Body of pancreas (tissue), 4 donors: ENCODE measurements around the gene LMX1B. TPM values are rescaled to one million over a fixed set of nuclear protein-coding genes. Genes with fewer than 3 reads are reported as not detected.
A peak's percentile ranks its signal among the peaks of the same experiment; 100 is the strongest.

ENCODE experiments used
- ATAC-seq: fragments of 150-250 bp; one replicate; pipeline ENCODE4 v1.9.1; 2016
- DNase-seq, 4 donors: peaks; one replicate each; pipeline ENCODE4 v3.0.0-alpha.2; 2019
- H3K27ac ChIP-seq, 4 donors: fragments of 200-600 bp; sonication (generic); 1 replicate in 3 of 4; 2 replicates in 1 of 4; pipeline versions ENCODE4 v1.5.1 to v1.6.1; 2016 to 2019; ENCODE audit warnings: mild to moderate bottlenecking in 1 of 4, mixed read lengths in 1 of 4, moderate library complexity in 1 of 4
- H3K27me3 ChIP-seq, 2 donors: fragments of 200-600 bp; sonication (generic); one replicate each; pipeline ENCODE4 v1.6.0; 2016; ENCODE audit warnings: mild to moderate bottlenecking in 1 of 2
- H3K36me3 ChIP-seq, 2 donors: fragments of 200-600 bp; sonication (generic); replicated peaks in 1 of 2; 2 replicates each; pipeline ENCODE4 v1.5.1; 2016; ENCODE audit warnings: low read depth in 2 of 2; ENCODE audit not compliant: insufficient read depth in 1 of 2
- H3K4me1 ChIP-seq: fragments of 200-600 bp; sonication (generic); one replicate; pipeline ENCODE4 v1.6.0; 2016
- H3K4me3 ChIP-seq, 2 donors: fragments of 200-600 bp; sonication (generic); 1 replicate in 1 of 2; 2 replicates in 1 of 2; pipeline ENCODE4 v1.5.1; 2016 to 2019
- H3K9me3 ChIP-seq, 3 donors: fragments of 200-600 bp; sonication (generic); 1 replicate in 2 of 3; 2 replicates in 1 of 3; pipeline ENCODE4 v1.5.1; 2016
- POLR2A ChIP-seq, 3 donors: fragments of 450-650 bp; IDR thresholded peaks; one replicate each; pipeline ENCODE4 v1.6.1; 2016; ENCODE audit warnings: antibody characterized with exemption in 3 of 3, mild to moderate bottlenecking in 2 of 3
- WGBS, 2 donors: methylation state at CpG; one replicate each; pipeline ENCODE4 v1.1.5; 2017; 5-methylcytosine and 5-hydroxymethylcytosine counted together
- intact Hi-C: fragments of 100-400 bp; cut with DNase I; formaldehyde crosslinking; loops from one replicate; pipeline ENCODE4 v1.15.1; 2023
- total RNA-seq, 2 donors: library from RNA; depleted of rRNA; stranded (reverse); fragments of >200 nt; gene quantifications; one replicate each; pipeline ENCODE4 v1.1.0, GENCODE V29; 2016
- TF ChIP-seq, protein P1 (sequence below), 7 experiments: fragments of 450-650 bp in 4 of 7; fragments of 200-600 bp in 3 of 7; sonication (generic) in 3 of 7; IDR thresholded peaks; one replicate each; pipeline ENCODE4 v1.5.1; 2016 to 2019; ENCODE audit warnings: antibody characterized with exemption in 7 of 7

LMX1B gene
- total RNA-seq, 2 donors from 2014 or later = 0.26 TPM; not detected in 1

DNA sequence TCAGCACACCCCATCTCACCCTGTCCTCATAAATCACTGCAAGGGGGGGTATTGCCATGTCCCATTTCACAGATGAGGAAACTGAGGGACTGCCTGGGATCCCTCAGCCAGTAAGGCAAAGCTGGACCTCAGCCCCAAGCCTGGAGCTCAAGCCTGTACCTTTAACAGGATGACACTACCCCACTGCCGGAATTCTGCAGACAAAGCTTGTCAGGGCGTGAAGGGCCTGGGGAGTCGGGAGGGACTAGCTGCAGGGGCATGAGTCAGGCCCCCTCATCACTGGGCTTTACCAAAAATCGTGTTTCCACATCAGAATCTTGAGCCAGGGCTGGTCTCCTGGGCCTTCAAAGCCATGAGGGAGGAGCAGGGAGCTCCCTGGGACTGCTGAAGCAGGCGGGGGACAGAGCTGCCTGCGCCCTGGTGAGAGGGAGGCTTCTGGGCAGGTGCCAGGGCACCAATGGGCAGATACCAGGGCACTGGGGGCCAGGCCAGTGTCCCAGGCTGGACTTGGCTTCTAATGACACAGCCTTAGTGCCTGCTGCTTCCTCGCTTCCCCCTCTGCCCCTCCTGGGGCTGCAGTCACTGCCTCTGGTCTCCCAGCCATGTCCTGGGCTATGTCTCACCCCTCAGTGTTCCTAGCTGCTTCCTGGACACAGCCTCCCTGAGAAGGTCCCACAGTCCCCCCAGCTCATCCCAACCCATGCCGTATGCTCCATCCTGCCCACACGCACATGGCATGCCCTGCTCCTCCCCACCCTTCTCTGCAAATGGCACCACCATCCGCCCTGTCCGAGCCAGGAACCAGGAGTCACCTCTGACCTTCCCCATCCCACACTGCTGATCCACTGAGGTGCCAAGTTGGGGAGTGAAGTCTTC, 80.7 kb downstream of the LMX1B start:
- no peaks in the 10 kb centered on the region for H3K36me3 ChIP-seq
- no peak overlapping the region for H3K27ac ChIP-seq
- no peak for ATAC-seq
- H3K27me3 ChIP-seq = no peaks in the 10 kb centered on the region
- H3K4me3 ChIP-seq = no peak overlapping the region
- no peaks in the 10 kb centered on the region for H3K9me3 ChIP-seq
- no peaks in the 10 kb centered on the region for H3K4me1 ChIP-seq
- WGBS, 2 donors = 68% methylated on average over 9 to 11 of the region's 11 CpGs
- intact Hi-C loops = loop anchor here (5.0 kb wide), 1 partner anchor 87 kb away; no protein-coding TSS in a partner anchor
- TF ChIP-seq POLR2A (IDR thresholded peaks at IDR 0.05) = no peak
- TF ChIP-seq, protein P1, sequence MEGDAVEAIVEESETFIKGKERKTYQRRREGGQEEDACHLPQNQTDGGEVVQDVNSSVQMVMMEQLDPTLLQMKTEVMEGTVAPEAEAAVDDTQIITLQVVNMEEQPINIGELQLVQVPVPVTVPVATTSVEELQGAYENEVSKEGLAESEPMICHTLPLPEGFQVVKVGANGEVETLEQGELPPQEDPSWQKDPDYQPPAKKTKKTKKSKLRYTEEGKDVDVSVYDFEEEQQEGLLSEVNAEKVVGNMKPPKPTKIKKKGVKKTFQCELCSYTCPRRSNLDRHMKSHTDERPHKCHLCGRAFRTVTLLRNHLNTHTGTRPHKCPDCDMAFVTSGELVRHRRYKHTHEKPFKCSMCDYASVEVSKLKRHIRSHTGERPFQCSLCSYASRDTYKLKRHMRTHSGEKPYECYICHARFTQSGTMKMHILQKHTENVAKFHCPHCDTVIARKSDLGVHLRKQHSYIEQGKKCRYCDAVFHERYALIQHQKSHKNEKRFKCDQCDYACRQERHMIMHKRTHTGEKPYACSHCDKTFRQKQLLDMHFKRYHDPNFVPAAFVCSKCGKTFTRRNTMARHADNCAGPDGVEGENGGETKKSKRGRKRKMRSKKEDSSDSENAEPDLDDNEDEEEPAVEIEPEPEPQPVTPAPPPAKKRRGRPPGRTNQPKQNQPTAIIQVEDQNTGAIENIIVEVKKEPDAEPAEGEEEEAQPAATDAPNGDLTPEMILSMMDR (IDR thresholded peaks at IDR 0.05) = no peak
- peak in 1 of 4 donors; percentile 8 for DNase-seq

DNA sequence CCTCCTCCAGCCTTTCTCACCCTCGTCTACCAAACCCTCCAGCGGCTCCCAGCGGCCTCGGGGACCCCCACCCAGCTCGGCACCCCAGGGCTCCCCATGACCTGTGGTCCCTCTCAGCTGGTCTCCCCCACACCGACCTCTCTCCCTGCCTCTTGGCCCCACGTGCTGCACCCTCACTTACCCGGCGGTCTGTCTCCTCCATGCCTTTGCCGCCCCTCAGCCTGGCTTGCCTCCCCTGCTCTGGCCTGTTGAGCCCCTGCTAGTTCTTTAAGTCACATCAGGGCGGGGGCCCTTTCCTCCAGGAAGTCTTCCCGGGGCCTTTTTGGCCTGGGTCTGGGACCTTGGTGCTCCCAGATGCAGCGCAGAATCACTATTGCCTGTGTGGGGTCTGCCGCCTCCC, 81.5 kb downstream of the LMX1B start:
- no peak overlapping the region for H3K4me3 ChIP-seq
- H3K9me3 ChIP-seq = no peaks in the 10 kb centered on the region
- H3K27ac ChIP-seq = no peak overlapping the region
- no peaks in the 10 kb centered on the region for H3K27me3 ChIP-seq
- peak in 1 of 4 donors; percentile 8 for DNase-seq
- H3K36me3 ChIP-seq = no peaks in the 10 kb centered on the region
- TF ChIP-seq POLR2A (IDR thresholded peaks at IDR 0.05) = no peak
- TF ChIP-seq, protein P1 (IDR thresholded peaks at IDR 0.05) = no peak
- WGBS, 2 donors = 69 to 76% methylated on average over 13 to 14 of the region's 14 CpGs
- no peaks in the 10 kb centered on the region for H3K4me1 ChIP-seq
- intact Hi-C loops = no loop called here
- no peak for ATAC-seq

DNA sequence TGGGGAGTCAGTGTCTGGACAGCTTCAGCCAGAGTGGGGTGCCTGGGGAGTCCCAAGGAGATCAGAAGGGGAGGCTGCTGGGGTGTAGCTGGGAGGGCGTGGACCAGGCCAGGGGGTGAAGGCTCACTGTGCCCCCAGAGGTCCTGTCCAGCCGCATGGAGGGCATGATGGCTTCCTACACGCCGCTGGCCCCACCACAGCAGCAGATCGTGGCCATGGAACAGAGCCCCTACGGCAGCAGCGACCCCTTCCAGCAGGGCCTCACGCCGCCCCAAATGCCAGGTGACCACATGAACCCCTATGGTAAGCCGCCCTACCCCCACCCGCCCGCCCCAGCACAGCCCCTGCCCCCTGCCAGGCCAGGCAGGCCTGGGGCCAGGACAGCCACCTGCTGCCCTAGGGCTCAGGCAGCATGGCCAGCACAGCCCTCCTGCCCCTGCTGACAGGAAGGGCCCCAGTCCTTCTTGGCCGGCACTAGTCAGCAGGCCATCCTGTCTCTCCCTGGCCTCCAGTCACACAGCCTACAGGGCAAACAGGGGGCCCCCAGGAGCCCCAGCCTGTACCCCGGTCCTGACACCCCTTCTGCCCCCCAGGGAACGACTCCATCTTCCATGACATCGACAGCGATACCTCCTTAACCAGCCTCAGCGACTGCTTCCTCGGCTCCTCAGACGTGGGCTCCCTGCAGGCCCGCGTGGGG, 82.1 kb downstream of the LMX1B start:
- ATAC-seq (no peak), DNase-seq (peak in 1 of 4 donors; percentile 6)
- H3K36me3 ChIP-seq = no peaks in the 10 kb centered on the region
- WGBS, 2 donors = 73 to 78% methylated on average over 10 to 19 of the region's 22 CpGs
- H3K27me3 ChIP-seq = no peaks in the 10 kb centered on the region
- TF ChIP-seq POLR2A (IDR thresholded peaks at IDR 0.05) = no peak
- TF ChIP-seq, protein P1 (IDR thresholded peaks at IDR 0.05) = no peak
- H3K27ac ChIP-seq = no peak overlapping the region
- intact Hi-C loops = no loop called here
- H3K4me3 ChIP-seq = no peak overlapping the region
- H3K4me1 ChIP-seq = no peaks in the 10 kb centered on the region
- no peaks in the 10 kb centered on the region for H3K9me3 ChIP-seq

DNA sequence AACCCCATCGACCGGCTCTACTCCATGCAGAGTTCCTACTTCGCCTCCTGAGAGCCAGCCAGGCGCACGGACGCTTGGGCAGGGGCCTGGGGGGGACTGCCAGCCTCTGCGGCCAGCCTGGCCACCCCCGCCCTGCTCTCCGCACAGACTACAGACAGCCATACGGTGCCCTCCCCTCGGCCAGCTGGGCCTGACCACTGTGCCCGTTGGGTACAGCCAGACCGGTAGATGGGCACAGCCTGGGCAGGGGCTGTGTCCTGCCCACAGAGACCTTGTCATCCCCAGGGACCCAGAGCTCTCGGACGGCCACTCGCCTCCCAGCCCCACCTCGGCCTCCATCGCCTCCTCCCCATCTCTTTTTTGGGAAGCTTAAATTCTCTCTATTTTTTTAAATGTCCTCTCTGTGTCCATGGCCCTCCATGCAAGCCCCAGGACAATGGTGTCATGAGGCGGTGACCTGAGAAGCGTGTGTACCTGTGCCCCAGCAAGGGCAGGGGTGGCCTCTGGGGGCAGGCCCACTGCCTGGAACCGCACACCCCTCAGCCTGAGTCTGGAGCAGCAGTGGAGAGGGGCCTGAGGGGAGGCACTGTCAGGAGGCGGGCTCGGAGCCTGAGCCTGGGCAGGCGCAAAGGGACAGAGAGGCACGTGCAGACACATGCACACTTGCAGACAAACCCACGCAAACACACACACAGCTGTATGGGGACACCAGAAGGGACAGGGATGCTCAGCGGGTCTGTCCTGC, 82.8 kb downstream of the LMX1B start:
- Histone ChIP-seq H3K9me3 (no peaks in the 10 kb centered on the region), H3K4me3 (no peak overlapping the region), H3K4me1 (no peaks in the 10 kb centered on the region), H3K27ac (no peak overlapping the region), H3K36me3 (no peaks in the 10 kb centered on the region), H3K27me3 (no peaks in the 10 kb centered on the region)
- intact Hi-C loops = no loop called here
- ATAC-seq (no peak), DNase-seq (peak in 1 of 4 donors; percentile 8)
- TF ChIP-seq, protein P1 (IDR thresholded peaks at IDR 0.05) = no peak
- no peak for TF ChIP-seq POLR2A (IDR thresholded peaks at IDR 0.05)
- 72 to 79% methylated on average over 21 to 23 of the region's 27 CpGs for WGBS, 2 donors
